ENCODE measurements around the gene ANXA5. TPM values are rescaled to one million over a fixed set of nuclear protein-coding genes. Genes with fewer than 3 reads are reported as not detected.
A peak's percentile ranks its signal among the peaks of the same experiment; 100 is the strongest.

The ANXA5 gene
- total RNA-seq, 1 experiment from 2014 or later: 476 TPM

- peaks cover 70% of the 10 kb centered on the region for H3K36me3 Mint-ChIP-seq (ENCODE audit: insufficient read depth, unreplicated experiment)
- H3K9me3 Mint-ChIP-seq (ENCODE audit: unreplicated experiment): no peaks in the 10 kb centered on the region
- H3K4me3 Mint-ChIP-seq (ENCODE audit: unreplicated experiment): no peak overlapping the region
- POLR2A ChIA-PET: no interaction called here
- CTCF ChIA-PET: interaction anchor here (0.7 to 2.1 kb wide), 4 partner anchors 7 to 61 kb away, joined by 4 to 8 read pairs (median 5); no protein-coding TSS in a partner anchor
- TF ChIP-seq, protein P1, sequence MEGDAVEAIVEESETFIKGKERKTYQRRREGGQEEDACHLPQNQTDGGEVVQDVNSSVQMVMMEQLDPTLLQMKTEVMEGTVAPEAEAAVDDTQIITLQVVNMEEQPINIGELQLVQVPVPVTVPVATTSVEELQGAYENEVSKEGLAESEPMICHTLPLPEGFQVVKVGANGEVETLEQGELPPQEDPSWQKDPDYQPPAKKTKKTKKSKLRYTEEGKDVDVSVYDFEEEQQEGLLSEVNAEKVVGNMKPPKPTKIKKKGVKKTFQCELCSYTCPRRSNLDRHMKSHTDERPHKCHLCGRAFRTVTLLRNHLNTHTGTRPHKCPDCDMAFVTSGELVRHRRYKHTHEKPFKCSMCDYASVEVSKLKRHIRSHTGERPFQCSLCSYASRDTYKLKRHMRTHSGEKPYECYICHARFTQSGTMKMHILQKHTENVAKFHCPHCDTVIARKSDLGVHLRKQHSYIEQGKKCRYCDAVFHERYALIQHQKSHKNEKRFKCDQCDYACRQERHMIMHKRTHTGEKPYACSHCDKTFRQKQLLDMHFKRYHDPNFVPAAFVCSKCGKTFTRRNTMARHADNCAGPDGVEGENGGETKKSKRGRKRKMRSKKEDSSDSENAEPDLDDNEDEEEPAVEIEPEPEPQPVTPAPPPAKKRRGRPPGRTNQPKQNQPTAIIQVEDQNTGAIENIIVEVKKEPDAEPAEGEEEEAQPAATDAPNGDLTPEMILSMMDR (IDR thresholded peaks at IDR 0.05; ENCODE audit: unreplicated experiment): no peak
- peaks cover 12% of the 10 kb centered on the region for H3K4me1 Mint-ChIP-seq (ENCODE audit: insufficient read depth, unreplicated experiment)
- H3K27me3 Mint-ChIP-seq (ENCODE audit: insufficient read depth, unreplicated experiment): no peaks in the 10 kb centered on the region
- H3K27ac Mint-ChIP-seq (ENCODE audit: low read depth, unreplicated experiment): no peak overlapping the region
- BruUV-seq (replicated peaks): no TSS peak
- DNase-seq (ENCODE audit: unreplicated experiment): no peak
- intact Hi-C loops (cut with micrococcal nuclease): no loop called here
Measured at GRCh38 chr4:121675715-121676114, 21.1 kb downstream of the ANXA5 start.

DNA sequence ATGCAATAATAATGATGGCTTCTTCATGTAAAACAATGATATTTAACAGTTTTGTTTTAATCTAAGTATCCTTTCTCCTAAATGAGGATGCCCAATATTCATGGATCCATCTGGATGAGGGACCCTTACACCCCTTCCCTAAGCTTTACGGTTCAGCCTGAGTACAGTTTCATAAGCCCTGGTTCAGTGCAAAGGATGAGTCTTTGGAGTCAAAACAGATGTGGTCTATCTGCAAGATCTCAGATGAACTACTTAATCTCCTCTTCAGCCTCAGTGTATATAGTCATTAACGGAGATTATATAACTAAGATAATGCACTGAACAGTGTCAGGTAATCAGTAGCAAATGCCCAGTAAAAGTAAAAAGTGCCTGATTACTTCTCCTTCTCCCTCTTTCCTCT lies 22.1 kb downstream of the ANXA5 start:
- BruUV-seq (replicated peaks): no TSS peak
- POLR2A ChIA-PET: no interaction called here

GRCh38 chr4:121674191-121674590 lies 22.6 kb downstream of the ANXA5 start:
- intact Hi-C loops (cut with micrococcal nuclease): no loop called here
- Mint-ChIP-seq H3K9me3 (ENCODE audit: unreplicated experiment) (no peaks in the 10 kb centered on the region), H3K27ac (ENCODE audit: low read depth, unreplicated experiment) (no peak overlapping the region), H3K27me3 (ENCODE audit: insufficient read depth, unreplicated experiment) (no peaks in the 10 kb centered on the region), H3K4me1 (ENCODE audit: insufficient read depth, unreplicated experiment) (peaks cover 9% of the 10 kb centered on the region), H3K4me3 (ENCODE audit: unreplicated experiment) (no peak overlapping the region), H3K36me3 (ENCODE audit: insufficient read depth, unreplicated experiment) (peaks cover 70% of the 10 kb centered on the region)
- no TSS peak for BruUV-seq (replicated peaks)
- CTCF ChIA-PET: interaction anchor here (0.6 kb wide), 1 partner anchor 381 kb away, joined by 3 read pairs; no protein-coding TSS in a partner anchor
- DNase-seq (ENCODE audit: unreplicated experiment): no peak
- TF ChIP-seq, protein P1 (IDR thresholded peaks at IDR 0.05; ENCODE audit: unreplicated experiment): no peak
- POLR2A ChIA-PET: no interaction called here

More for the DNA sequence above, 22.1 kb downstream of the ANXA5 start:
- CTCF ChIA-PET: interaction anchor here (0.5 to 1.8 kb wide), 4 partner anchors 8 to 382 kb away, joined by 3 to 4 read pairs (median 4); no protein-coding TSS in a partner anchor
- DNase-seq (ENCODE audit: unreplicated experiment): no peak
- Mint-ChIP-seq H3K27ac (ENCODE audit: low read depth, unreplicated experiment) (no peak overlapping the region), H3K36me3 (ENCODE audit: insufficient read depth, unreplicated experiment) (peaks cover 70% of the 10 kb centered on the region), H3K9me3 (ENCODE audit: unreplicated experiment) (no peaks in the 10 kb centered on the region), H3K4me1 (ENCODE audit: insufficient read depth, unreplicated experiment) (peaks cover 12% of the 10 kb centered on the region), H3K4me3 (ENCODE audit: unreplicated experiment) (no peak overlapping the region), H3K27me3 (ENCODE audit: insufficient read depth, unreplicated experiment) (no peaks in the 10 kb centered on the region)
- intact Hi-C loops (cut with micrococcal nuclease): no loop called here
- TF ChIP-seq, protein P1 (IDR thresholded peaks at IDR 0.05; ENCODE audit: unreplicated experiment): no peak

DNA sequence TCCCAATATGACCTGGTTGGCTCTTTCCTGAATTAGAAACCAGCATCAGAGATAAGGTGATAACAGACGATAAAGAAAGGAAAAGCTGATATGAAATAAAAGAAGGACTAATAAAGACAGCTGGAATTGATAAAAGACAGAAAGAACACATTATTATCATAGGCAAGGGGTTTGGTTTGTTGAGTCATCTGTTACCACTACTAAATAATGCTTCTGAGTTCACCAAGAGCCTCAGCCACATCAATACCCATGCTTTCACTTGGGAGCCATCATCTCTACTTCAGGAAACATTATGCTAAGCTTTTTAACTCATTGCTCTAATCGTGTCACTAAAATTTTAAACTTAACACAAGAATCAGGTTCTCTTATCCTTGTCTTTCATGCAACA lies 27.6 kb downstream of the ANXA5 start:
- H3K4me1 Mint-ChIP-seq (ENCODE audit: insufficient read depth, unreplicated experiment): peaks cover 7% of the 10 kb centered on the region
- intact Hi-C loops (cut with micrococcal nuclease): loop anchor here (5.0 kb wide), 1 partner anchor 68 kb away; no protein-coding TSS in a partner anchor
- no peaks in the 10 kb centered on the region for H3K27me3 Mint-ChIP-seq (ENCODE audit: insufficient read depth, unreplicated experiment)
- ChIA-PET CTCF (interaction anchor here (0.6 to 1.9 kb wide), 6 partner anchors 13 to 1716 kb away, joined by 3 to 10 read pairs (median 3); no protein-coding TSS in a partner anchor), POLR2A (interaction anchor here (0.8 to 1.2 kb wide), 2 partner anchors 17 to 310 kb away, joined by 3 to 4 read pairs; no protein-coding TSS in a partner anchor)
- peaks cover 76% of the 10 kb centered on the region for H3K36me3 Mint-ChIP-seq (ENCODE audit: insufficient read depth, unreplicated experiment)
- TF ChIP-seq, protein P1 (IDR thresholded peaks at IDR 0.05; ENCODE audit: unreplicated experiment): no peak
- DNase-seq (ENCODE audit: unreplicated experiment): no peak
- BruUV-seq (replicated peaks): no TSS peak
- no peaks in the 10 kb centered on the region for H3K9me3 Mint-ChIP-seq (ENCODE audit: unreplicated experiment)
- peak overlapping the region; percentile 51 for H3K27ac Mint-ChIP-seq (ENCODE audit: low read depth, unreplicated experiment)
- no peak overlapping the region for H3K4me3 Mint-ChIP-seq (ENCODE audit: unreplicated experiment)

All from MCF 10A (cell line).